ENCODE measurements around the gene SNX20. TPM values are rescaled to one million over a fixed set of nuclear protein-coding genes. Genes with fewer than 3 reads are reported as not detected.
A peak's percentile ranks its signal among the peaks of the same experiment; 100 is the strongest.

SNX20 gene
- total and polyA plus RNA-seq, 2 of the 13 experiments (the other 11 are each of a cell fraction or from before 2014, with no cell fraction given), result not detected

DNA sequence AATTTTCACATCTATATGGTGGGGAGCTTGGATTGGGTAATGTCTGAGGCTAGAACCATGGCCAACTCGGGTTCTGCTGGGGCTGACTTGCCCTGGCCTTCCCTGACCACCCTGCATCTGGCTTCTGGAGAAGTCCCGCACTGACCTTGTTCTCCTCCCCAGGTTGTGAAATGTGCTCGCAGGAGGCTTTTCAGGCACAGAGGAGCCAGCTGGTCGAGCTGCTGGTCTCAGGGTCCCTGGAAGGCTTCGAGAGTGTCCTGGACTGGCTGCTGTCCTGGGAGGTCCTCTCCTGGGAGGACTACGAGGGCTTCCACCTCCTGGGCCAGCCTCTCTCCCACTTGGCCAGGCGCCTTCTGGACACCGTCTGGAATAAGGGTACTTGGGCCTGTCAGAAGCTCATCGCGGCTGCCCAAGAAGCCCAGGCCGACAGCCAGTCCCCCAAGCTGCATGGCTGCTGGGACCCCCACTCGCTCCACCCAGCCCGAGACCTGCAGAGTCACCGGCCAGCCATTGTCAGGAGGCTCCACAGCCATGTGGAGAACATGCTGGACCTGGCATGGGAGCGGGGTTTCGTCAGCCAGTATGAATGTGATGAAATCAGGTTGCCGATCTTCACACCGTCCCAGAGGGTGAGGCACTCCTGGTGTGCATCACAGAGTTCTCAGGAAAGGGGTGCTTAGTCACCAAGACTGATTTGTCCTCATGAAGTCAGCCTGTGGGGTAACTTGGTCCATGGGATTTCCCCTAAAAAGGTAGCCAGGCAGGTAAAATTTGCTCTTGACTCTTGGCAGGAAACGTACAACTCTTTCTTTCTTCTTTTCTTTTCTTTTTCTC is 18.4 kb upstream of the SNX20 start (continued):
- TF ChIP-seq BCL6 (CRISPR knock-in tag; IDR thresholded peaks at IDR 0.05) (no peak), NFYC (CRISPR knock-in tag; IDR thresholded peaks at IDR 0.05) (no peak), MXD4 (CRISPR knock-in tag; IDR thresholded peaks at IDR 0.05) (no peak), TARDBP (CRISPR knock-in tag; IDR thresholded peaks at IDR 0.05) (no peak), SMAD3 (CRISPR knock-in tag; IDR thresholded peaks at IDR 0.05) (no peak), ZNF678 (CRISPR knock-in tag; IDR thresholded peaks at IDR 0.05) (no peak), RFXANK (CRISPR knock-in tag; IDR thresholded peaks at IDR 0.05) (no peak), ZNF367 (CRISPR knock-in tag; IDR thresholded peaks at IDR 0.05; ENCODE audit: borderline replicate concordance) (0 out of 2 replicates have a peak, but pooled peaks have one; percentile 25), ZNF746 (CRISPR knock-in tag; IDR thresholded peaks at IDR 0.05) (no peak), MTF1 (CRISPR knock-in tag; IDR thresholded peaks at IDR 0.05) (no peak), SP5 (CRISPR knock-in tag; IDR thresholded peaks at IDR 0.05; ENCODE audit: borderline replicate concordance, low read depth) (no peak), ZNF207 (IDR thresholded peaks at IDR 0.05; ENCODE audit: borderline replicate concordance) (no peak), PCBP2 (optimal IDR thresholded peaks at IDR 0.05; ENCODE audit: low read depth, low read length, poor library complexity, severe bottlenecking) (no peak), PHF8 (CRISPR knock-in tag; IDR thresholded peaks at IDR 0.05) (no peak), SP2 (CRISPR knock-in tag; IDR thresholded peaks at IDR 0.05) (no peak)
- TF ChIP-seq, protein P1, sequence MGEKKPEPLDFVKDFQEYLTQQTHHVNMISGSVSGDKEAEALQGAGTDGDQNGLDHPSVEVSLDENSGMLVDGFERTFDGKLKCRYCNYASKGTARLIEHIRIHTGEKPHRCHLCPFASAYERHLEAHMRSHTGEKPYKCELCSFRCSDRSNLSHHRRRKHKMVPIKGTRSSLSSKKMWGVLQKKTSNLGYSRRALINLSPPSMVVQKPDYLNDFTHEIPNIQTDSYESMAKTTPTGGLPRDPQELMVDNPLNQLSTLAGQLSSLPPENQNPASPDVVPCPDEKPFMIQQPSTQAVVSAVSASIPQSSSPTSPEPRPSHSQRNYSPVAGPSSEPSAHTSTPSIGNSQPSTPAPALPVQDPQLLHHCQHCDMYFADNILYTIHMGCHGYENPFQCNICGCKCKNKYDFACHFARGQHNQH (CRISPR knock-in tag; IDR thresholded peaks at IDR 0.05), result no peak
- TF ChIP-seq, protein P2, sequence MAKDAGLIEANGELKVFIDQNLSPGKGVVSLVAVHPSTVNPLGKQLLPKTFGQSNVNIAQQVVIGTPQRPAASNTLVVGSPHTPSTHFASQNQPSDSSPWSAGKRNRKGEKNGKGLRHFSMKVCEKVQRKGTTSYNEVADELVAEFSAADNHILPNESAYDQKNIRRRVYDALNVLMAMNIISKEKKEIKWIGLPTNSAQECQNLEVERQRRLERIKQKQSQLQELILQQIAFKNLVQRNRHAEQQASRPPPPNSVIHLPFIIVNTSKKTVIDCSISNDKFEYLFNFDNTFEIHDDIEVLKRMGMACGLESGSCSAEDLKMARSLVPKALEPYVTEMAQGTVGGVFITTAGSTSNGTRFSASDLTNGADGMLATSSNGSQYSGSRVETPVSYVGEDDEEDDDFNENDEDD (CRISPR knock-in tag; IDR thresholded peaks at IDR 0.05; ENCODE audit: borderline replicate concordance), result peak; percentile 70; the same call in 1 of the 2 replicates
- TF ChIP-seq, protein P3, sequence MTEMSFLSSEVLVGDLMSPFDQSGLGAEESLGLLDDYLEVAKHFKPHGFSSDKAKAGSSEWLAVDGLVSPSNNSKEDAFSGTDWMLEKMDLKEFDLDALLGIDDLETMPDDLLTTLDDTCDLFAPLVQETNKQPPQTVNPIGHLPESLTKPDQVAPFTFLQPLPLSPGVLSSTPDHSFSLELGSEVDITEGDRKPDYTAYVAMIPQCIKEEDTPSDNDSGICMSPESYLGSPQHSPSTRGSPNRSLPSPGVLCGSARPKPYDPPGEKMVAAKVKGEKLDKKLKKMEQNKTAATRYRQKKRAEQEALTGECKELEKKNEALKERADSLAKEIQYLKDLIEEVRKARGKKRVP (CRISPR knock-in tag; IDR thresholded peaks at IDR 0.05), result peak in 1 of 2 experiments; percentile 93; a peak in 2 of 4 replicates
- TF ChIP-seq, protein P4, sequence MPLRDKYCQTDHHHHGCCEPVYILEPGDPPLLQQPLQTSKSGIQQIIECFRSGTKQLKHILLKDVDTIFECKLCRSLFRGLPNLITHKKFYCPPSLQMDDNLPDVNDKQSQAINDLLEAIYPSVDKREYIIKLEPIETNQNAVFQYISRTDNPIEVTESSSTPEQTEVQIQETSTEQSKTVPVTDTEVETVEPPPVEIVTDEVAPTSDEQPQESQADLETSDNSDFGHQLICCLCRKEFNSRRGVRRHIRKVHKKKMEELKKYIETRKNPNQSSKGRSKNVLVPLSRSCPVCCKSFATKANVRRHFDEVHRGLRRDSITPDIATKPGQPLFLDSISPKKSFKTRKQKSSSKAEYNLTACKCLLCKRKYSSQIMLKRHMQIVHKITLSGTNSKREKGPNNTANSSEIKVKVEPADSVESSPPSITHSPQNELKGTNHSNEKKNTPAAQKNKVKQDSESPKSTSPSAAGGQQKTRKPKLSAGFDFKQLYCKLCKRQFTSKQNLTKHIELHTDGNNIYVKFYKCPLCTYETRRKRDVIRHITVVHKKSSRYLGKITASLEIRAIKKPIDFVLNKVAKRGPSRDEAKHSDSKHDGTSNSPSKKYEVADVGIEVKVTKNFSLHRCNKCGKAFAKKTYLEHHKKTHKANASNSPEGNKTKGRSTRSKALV (CRISPR knock-in tag; IDR thresholded peaks at IDR 0.05), result no peak
- TF ChIP-seq, protein P5, sequence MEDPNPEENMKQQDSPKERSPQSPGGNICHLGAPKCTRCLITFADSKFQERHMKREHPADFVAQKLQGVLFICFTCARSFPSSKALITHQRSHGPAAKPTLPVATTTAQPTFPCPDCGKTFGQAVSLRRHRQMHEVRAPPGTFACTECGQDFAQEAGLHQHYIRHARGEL (CRISPR knock-in tag; IDR thresholded peaks at IDR 0.05), result no peak
- TF ChIP-seq, protein P6, sequence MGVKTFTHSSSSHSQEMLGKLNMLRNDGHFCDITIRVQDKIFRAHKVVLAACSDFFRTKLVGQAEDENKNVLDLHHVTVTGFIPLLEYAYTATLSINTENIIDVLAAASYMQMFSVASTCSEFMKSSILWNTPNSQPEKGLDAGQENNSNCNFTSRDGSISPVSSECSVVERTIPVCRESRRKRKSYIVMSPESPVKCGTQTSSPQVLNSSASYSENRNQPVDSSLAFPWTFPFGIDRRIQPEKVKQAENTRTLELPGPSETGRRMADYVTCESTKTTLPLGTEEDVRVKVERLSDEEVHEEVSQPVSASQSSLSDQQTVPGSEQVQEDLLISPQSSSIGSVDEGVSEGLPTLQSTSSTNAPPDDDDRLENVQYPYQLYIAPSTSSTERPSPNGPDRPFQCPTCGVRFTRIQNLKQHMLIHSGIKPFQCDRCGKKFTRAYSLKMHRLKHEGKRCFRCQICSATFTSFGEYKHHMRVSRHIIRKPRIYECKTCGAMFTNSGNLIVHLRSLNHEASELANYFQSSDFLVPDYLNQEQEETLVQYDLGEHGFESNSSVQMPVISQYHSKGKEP (CRISPR knock-in tag; IDR thresholded peaks at IDR 0.05), result no peak
- TF ChIP-seq, protein P7, sequence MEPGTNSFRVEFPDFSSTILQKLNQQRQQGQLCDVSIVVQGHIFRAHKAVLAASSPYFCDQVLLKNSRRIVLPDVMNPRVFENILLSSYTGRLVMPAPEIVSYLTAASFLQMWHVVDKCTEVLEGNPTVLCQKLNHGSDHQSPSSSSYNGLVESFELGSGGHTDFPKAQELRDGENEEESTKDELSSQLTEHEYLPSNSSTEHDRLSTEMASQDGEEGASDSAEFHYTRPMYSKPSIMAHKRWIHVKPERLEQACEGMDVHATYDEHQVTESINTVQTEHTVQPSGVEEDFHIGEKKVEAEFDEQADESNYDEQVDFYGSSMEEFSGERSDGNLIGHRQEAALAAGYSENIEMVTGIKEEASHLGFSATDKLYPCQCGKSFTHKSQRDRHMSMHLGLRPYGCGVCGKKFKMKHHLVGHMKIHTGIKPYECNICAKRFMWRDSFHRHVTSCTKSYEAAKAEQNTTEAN (CRISPR knock-in tag; conservative IDR thresholded peaks at IDR 0.05), result no peak

All from HepG2 (cell line).